Colonic mucosa (tissue), 4 donors: Measurements from ENCODE around the gene NUP210L. TPM values are rescaled to one million over a fixed set of nuclear protein-coding genes. Genes with fewer than 3 reads are reported as not detected.

ENCODE experiments used
- DNase-seq: peaks from one replicate; pipeline ENCODE4 v3.0.0-alpha.2; 2020
- H3K27ac ChIP-seq: fragments of 200-600 bp; one replicate; pipeline ENCODE4 v1.8.0; 2021
- H3K27me3 ChIP-seq: fragments of 200-600 bp; one replicate; pipeline ENCODE4 v1.8.0; 2021
- H3K36me3 ChIP-seq: fragments of 200-600 bp; one replicate; pipeline ENCODE4 v1.8.0; 2021
- H3K4me1 ChIP-seq: fragments of 200-600 bp; one replicate; pipeline ENCODE4 v1.8.0; 2021; ENCODE audit warnings: mild to moderate bottlenecking
- H3K4me3 ChIP-seq: fragments of 200-600 bp; one replicate; pipeline ENCODE4 v1.8.0; 2021
- H3K9ac ChIP-seq, 2 donors: one replicate each; pipeline ENCODE4 v1.7.0; 2013; ENCODE audit warnings: control low read depth in 2 of 2, low read depth in 2 of 2, low read length in 2 of 2
- H3K9me3 ChIP-seq: fragments of 200-600 bp; one replicate; pipeline ENCODE4 v1.8.0; 2021
- intact Hi-C: fragments of 100-400 bp; cut with DNase I; formaldehyde crosslinking; loops from one replicate; pipeline ENCODE4 v1.14.1; 2022
- total RNA-seq, 2 donors: library from RNA; stranded (reverse); fragmentation: NEBNext Ultra II Directional in 1 of 2; extraction: Animal tissue kit (Norgen Biotek cat#: 25700) in 1 of 2; gene quantifications; one replicate each; pipeline ENCODE4 v1.2.1, GENCODE V29; 2021
- TF ChIP-seq, protein P1 (sequence below): fragments of 200-600 bp; IDR thresholded peaks from one replicate; pipeline ENCODE4 v1.8.0; 2022; ENCODE audit warnings: antibody characterized with exemption, mild to moderate bottlenecking
- donor health status: healthy.
- donor health status: DM: no; HTN: no; CAD: no.
- donor health status: DM: no; HTN: no; CAD: no.

The NUP210L gene
- total RNA-seq, 2 donors from 2014 or later: 0.10 to 0.11 TPM

DNA sequence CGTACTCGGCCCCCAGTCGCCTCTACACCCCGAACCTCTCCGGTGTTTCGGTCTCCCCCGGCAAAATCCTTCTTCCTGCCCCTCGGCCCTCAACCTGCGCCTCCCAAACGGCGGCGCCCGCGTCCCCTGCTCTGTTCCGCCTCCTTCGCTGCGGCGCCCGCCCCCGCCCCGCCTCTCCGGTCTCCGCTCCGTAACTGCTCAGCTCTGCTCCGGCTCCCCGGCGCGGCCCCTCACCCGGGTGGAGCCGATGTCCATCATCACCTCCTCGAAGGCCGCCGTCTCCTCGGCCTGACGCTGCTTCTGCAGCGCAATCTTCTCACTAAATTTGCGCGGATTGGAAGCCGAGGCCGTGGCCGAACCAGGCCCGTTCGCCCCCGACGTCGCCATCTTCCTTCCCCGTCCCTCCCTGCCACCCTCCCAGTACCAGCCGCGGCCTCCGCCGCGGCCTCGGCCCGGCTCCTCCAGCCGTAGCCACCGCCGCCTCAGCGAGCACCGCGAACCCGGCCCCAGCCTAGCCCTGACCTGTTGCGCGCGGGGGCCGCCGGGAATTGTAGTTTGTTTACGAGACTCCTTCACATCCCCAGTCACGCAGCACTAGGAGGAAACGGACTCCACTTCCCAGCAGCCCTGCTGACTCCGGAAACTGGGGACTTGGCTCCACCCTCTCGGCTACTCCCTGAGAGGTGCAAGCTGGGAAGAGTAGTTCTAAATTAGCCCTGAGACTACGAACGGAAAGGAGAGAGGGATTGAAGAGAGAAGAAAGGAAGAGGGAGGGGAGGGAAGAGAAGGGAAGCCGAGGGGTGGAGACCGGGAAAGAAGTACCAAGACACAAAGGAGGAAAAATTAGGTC is 196.5 kb downstream of the NUP210L start, which contains the start of gene CRTC2:
TSS of gene CRTC2 (minus strand) at position 502 of the 850 bp plus-strand sequence. CDS start at position 387, 115 bp downstream.
- TF ChIP-seq, protein P1, sequence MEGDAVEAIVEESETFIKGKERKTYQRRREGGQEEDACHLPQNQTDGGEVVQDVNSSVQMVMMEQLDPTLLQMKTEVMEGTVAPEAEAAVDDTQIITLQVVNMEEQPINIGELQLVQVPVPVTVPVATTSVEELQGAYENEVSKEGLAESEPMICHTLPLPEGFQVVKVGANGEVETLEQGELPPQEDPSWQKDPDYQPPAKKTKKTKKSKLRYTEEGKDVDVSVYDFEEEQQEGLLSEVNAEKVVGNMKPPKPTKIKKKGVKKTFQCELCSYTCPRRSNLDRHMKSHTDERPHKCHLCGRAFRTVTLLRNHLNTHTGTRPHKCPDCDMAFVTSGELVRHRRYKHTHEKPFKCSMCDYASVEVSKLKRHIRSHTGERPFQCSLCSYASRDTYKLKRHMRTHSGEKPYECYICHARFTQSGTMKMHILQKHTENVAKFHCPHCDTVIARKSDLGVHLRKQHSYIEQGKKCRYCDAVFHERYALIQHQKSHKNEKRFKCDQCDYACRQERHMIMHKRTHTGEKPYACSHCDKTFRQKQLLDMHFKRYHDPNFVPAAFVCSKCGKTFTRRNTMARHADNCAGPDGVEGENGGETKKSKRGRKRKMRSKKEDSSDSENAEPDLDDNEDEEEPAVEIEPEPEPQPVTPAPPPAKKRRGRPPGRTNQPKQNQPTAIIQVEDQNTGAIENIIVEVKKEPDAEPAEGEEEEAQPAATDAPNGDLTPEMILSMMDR: no peak
- H3K36me3 ChIP-seq: peaks cover 11% of the 10 kb centered on the region
- DNase-seq: peak; percentile 99
- no peaks in the 10 kb centered on the region for H3K27me3 ChIP-seq
- peak within 1 kb of the TSS; percentile 80 for H3K4me3 ChIP-seq
- H3K27ac ChIP-seq: peak within 1 kb of the TSS; percentile 98
- H3K9ac ChIP-seq: peak within 1 kb of the TSS; percentile 92 to 95
- intact Hi-C loops: no loop called here
- no peaks in the 10 kb centered on the region for H3K9me3 ChIP-seq
- peaks cover 14% of the 10 kb centered on the region for H3K4me1 ChIP-seq

DNA sequence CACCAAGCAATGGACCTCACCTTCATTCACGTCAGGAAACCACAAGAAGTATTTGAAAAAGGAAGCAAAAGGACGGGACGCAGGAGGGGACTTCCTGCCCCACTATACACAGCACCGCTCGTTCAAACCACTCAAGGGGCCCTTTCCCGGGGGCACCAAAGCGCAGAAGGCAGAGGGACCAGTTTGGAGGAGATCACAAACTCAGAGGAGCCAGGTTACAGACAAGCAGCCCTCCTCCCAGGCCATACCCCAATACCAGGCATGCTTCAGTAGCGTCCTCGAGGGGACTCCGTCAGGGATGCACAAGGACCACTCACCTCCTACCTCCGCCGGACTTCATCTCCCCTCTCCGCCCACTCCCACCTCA is 197.1 kb downstream of the NUP210L start:
- intact Hi-C loops: no loop called here
- TF ChIP-seq, protein P1: no peak
- peak overlapping the region; percentile 98 for H3K27ac ChIP-seq
- H3K9me3 ChIP-seq: no peaks in the 10 kb centered on the region
- peak overlapping the region; percentile 80 for H3K4me3 ChIP-seq
- peak overlapping the region; percentile 92 to 95 for H3K9ac ChIP-seq
- peaks cover 12% of the 10 kb centered on the region for H3K36me3 ChIP-seq
- no peaks in the 10 kb centered on the region for H3K27me3 ChIP-seq
- DNase-seq: peak; percentile 47
- peaks cover 14% of the 10 kb centered on the region for H3K4me1 ChIP-seq

DNA sequence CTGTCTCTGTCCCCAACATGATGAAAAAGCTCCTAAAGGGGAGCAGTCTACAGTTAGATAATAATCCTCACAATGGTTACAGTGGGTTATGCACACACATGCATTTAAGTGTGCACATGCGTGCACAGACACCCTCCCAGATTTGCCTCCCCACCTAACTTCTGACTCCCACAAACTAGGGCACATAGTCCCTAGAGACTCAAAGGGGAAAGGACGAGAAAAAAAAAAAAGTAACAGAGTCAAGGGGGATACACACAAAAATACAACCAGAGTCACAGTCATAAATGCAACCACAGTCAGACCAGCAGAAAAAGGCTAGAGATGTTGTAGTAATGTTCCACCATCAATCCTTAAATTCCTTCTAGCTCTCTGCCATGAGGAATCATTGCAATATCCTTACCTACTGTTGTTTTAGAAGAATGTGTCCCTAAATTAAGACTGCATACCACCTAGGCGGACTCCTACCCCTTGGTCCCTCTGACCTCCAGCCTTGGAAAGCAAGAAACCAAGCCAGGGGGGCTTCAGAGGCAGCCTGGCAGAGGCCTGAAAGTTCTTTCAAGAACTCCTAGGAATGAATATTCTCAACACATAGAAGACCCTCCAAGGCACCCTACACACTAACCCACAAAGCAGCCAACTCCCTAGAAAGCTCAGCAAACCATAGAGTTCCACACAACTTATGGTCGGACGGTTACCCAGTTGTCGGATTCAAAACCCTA is 197.7 kb downstream of the NUP210L start:
- Histone ChIP-seq H3K27me3 (no peaks in the 10 kb centered on the region), H3K4me3 (peak overlapping the region; percentile 80), H3K4me1 (peaks cover 11% of the 10 kb centered on the region), H3K27ac (peak overlapping the region; percentile 98), H3K9me3 (no peaks in the 10 kb centered on the region), H3K9ac (peak overlapping the region; percentile 92 to 95), H3K36me3 (peaks cover 17% of the 10 kb centered on the region)
- intact Hi-C loops: no loop called here
- DNase-seq: no peak
- TF ChIP-seq, protein P1: no peak

DNA sequence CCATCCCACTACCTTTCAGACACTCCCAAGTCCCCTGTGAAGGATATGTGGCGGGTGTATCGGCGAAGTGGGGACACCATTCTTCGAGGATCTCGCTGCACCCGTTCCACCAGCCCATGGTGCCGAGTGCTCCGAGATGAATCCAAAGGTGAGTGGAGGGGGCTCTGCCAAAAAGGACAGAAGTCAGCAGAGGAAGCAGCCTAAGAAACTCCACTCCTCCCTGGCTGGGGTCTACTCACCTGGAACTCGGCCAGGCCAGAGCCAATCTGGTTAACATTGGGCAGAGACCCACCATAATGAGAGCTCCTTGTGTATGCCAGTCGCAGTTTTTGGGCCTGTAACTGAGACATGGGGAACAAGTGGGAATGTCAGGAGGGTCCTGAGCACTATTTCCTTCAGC is 200.0 kb downstream of the NUP210L start:
- Histone ChIP-seq H3K4me1 (peaks cover 8% of the 10 kb centered on the region), H3K9me3 (no peaks in the 10 kb centered on the region), H3K4me3 (no peak overlapping the region), H3K36me3 (peaks cover 6% of the 10 kb centered on the region), H3K9ac (no peak overlapping the region), H3K27ac (no peak overlapping the region), H3K27me3 (no peaks in the 10 kb centered on the region)
- TF ChIP-seq, protein P1: no peak
- no peak for DNase-seq
- intact Hi-C loops: no loop called here

DNA sequence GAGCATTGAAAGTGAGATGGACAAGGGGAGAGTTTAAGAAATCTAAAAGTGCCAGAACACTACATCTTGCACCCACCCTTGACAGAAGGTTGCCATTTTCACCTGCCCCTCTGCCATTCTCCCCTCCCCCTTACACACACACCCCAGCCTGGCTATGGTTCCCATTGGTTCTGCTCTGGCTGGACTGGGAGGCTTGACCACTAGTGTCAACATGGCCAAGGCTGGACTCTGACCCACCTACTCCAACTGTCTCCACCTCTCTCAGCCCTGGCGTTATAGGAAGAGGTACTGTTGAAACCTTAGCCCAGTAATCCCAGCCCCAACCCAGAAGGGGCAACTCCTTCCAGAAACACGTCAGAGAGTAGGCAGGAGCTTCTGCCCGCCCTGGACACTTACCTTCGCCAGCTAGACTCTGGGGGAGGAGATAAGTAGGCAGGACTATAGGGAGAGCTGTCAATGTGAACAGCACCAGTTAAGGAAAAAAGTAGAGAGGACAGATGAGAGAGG is 201.0 kb downstream of the NUP210L start:
- intact Hi-C loops: no loop called here
- Histone ChIP-seq H3K9ac (no peak overlapping the region), H3K4me1 (peaks cover 1% of the 10 kb centered on the region)

More for the DNA sequence above, 201.0 kb downstream of the NUP210L start:
- Histone ChIP-seq H3K36me3 (peaks cover 5% of the 10 kb centered on the region), H3K9me3 (no peaks in the 10 kb centered on the region), H3K4me3 (no peak overlapping the region), H3K27ac (no peak overlapping the region), H3K27me3 (no peaks in the 10 kb centered on the region)
- TF ChIP-seq, protein P1: no peak
- DNase-seq: no peak
